Large intestine (tissue), 3 donors: ENCODE measurements around the gene ARHGEF16. TPM values are rescaled to one million over a fixed set of nuclear protein-coding genes. Genes with fewer than 3 reads are reported as not detected.

Experiments
- DNase-seq, 2 donors: peaks; one replicate each; pipeline versions ENCODE4 v3.0.0 to v3.0.0-alpha.2; 2013
- H3K27ac ChIP-seq: one replicate; pipeline ENCODE4 v1.5.1; 2013; ENCODE audit warnings: low read length
- H3K27me3 ChIP-seq: 2 replicates; pipeline ENCODE4 v1.6.1; 2013; ENCODE audit warnings: low read length; ENCODE audit not compliant: control insufficient read depth, insufficient read depth
- H3K36me3 ChIP-seq: 2 replicates; pipeline ENCODE4 v1.6.1; 2013; ENCODE audit warnings: low read length; ENCODE audit not compliant: control insufficient read depth, insufficient read depth
- H3K4me1 ChIP-seq: one replicate; pipeline ENCODE4 v1.6.1; 2013; ENCODE audit warnings: low read length; ENCODE audit not compliant: control insufficient read depth, insufficient read depth
- H3K4me3 ChIP-seq: one replicate; pipeline ENCODE4 v1.5.1; 2013; ENCODE audit warnings: low read length
- H3K9me3 ChIP-seq: one replicate; pipeline ENCODE4 v1.6.1; 2013; ENCODE audit warnings: mild to moderate bottlenecking, low read depth, low read length, moderate library complexity; ENCODE audit not compliant: control insufficient read depth
- WGBS: methylation state at CpG from one replicate; pipeline ENCODE4 v1.1.5; 2013; ENCODE audit warnings: low lambda C conversion rate; ENCODE audit not compliant: insufficient coverage; 5-methylcytosine and 5-hydroxymethylcytosine counted together
- polyA plus RNA-seq: library from polyadenylated mRNA; unstranded; fragments of 120-200 nt; gene quantifications from one replicate; pipeline ENCODE4 v1.2.1, GENCODE V29; 2013

The ARHGEF16 gene
- polyA plus RNA-seq, 1 donor = 39.7 TPM

DNA sequence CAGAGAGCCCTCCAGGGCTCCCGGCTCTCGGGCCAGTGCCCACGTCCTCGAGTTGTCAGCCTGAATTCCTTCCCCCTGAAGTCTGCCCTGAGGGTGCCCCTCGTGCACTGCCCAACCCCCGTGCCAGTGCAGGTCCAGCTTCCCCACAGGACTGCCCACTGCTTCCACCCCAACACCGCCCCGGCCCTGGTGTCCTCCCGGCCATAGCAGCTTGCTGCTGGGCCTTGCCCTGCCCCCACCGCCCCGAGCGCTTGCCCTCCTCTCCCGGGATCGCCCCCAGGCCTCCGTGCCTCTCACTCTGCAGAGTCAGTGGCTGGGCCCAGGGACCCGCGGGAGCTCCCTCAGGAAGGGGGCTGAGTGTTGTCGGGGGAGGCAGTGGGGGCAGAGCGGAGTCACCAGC is 24.1 kb upstream of the ARHGEF16 start:
- H3K9me3 ChIP-seq = no peaks in the 10 kb centered on the region
- H3K4me3 ChIP-seq = no peak overlapping the region
- DNase-seq = no peak
- H3K4me1 ChIP-seq = no peaks in the 10 kb centered on the region
- H3K36me3 ChIP-seq = peaks cover 13% of the 10 kb centered on the region
- no peaks in the 10 kb centered on the region for H3K27me3 ChIP-seq
- H3K27ac ChIP-seq = no peak overlapping the region
- no CpG with 5 or more reads among the region's 19 CpGs for WGBS

DNA sequence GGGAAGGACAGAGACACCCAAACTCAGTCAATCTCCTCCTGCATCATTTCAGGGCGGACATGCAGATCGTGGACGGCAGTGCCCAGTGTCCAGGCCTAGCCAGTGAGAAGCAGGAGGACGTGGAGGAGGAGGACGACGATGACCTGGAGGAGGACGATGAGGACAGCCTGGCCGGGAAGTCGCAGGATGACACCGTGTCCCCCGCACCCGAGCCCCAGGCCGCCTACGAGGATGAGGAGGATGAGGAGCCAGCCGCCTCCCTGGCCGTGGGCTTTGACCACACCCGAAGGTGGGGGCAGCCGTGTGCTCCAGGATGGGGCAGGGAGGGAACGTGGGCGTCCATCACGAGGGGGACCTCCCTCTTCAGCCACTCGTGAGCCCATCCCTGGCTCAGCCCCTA is 23.6 kb upstream of the ARHGEF16 start:
- Histone ChIP-seq H3K27me3 (no peaks in the 10 kb centered on the region), H3K4me3 (no peak overlapping the region), H3K27ac (no peak overlapping the region), H3K4me1 (no peaks in the 10 kb centered on the region), H3K9me3 (no peaks in the 10 kb centered on the region), H3K36me3 (peaks cover 12% of the 10 kb centered on the region)
- no CpG with 5 or more reads among the region's 22 CpGs for WGBS
- no peak for DNase-seq

- H3K9me3 ChIP-seq = no peaks in the 10 kb centered on the region
- no peak for DNase-seq
- no peak overlapping the region for H3K27ac ChIP-seq
- no peaks in the 10 kb centered on the region for H3K4me1 ChIP-seq
- peaks cover 8% of the 10 kb centered on the region for H3K36me3 ChIP-seq
- H3K4me3 ChIP-seq = no peak overlapping the region
- no peaks in the 10 kb centered on the region for H3K27me3 ChIP-seq
- WGBS = no CpG with 5 or more reads among the region's 12 CpGs
Observed at GRCh38 chr1:3431266-3431665, 23.2 kb upstream of the ARHGEF16 start.

GRCh38 chr1:3431686-3432085 is 22.8 kb upstream of the ARHGEF16 start:
- DNase-seq = no peak

DNA sequence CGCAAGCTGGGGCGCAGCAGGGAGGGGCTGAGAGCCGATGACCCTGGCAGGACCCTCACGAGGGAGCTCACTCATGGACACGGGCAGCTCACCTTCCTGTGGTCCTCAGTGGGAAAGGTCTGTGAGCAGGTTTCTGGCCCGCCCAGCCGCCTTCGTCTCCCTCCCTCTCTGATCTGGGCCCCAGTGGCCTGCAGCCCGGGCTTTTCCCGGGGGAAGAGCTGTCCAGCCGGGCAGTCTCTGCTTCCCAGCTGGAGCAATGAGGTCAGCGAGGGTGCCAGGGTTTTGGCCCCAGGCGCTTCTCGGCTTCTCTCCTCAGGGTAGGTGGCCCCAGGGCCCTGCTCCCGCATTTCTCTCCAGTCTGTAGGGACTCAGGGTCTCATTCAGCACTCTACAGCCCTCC is 22.2 kb upstream of the ARHGEF16 start:
- no peaks in the 10 kb centered on the region for H3K4me1 ChIP-seq
- no peak overlapping the region for H3K4me3 ChIP-seq
- H3K27ac ChIP-seq = no peak overlapping the region
- H3K27me3 ChIP-seq = no peaks in the 10 kb centered on the region
- no CpG with 5 or more reads among the region's 15 CpGs for WGBS
- no peaks in the 10 kb centered on the region for H3K36me3 ChIP-seq
- DNase-seq = no peak
- H3K9me3 ChIP-seq = no peaks in the 10 kb centered on the region

More at GRCh38 chr1:3431686-3432085, 22.8 kb upstream of the ARHGEF16 start:
- Histone ChIP-seq H3K4me3 (no peak overlapping the region), H3K36me3 (peaks cover 5% of the 10 kb centered on the region), H3K27ac (no peak overlapping the region), H3K4me1 (no peaks in the 10 kb centered on the region), H3K27me3 (no peaks in the 10 kb centered on the region), H3K9me3 (no peaks in the 10 kb centered on the region)
- no CpG with 5 or more reads among the region's 17 CpGs for WGBS

GRCh38 chr1:3433076-3433475 is 21.4 kb upstream of the ARHGEF16 start:
- H3K4me3 ChIP-seq = no peak overlapping the region
- no CpG with 5 or more reads among the region's 14 CpGs for WGBS
- H3K36me3 ChIP-seq = no peaks in the 10 kb centered on the region
- no peaks in the 10 kb centered on the region for H3K4me1 ChIP-seq
- no peaks in the 10 kb centered on the region for H3K27me3 ChIP-seq
- H3K9me3 ChIP-seq = no peaks in the 10 kb centered on the region
- no peak overlapping the region for H3K27ac ChIP-seq
- DNase-seq = no peak

GRCh38 chr1:3433596-3434320 is 20.7 kb upstream of the ARHGEF16 start:
- WGBS = 71% methylated on average over 1 of the region's 31 CpGs

GRCh38 chr1:3434406-3435110 is 19.9 kb upstream of the ARHGEF16 start:
- Histone ChIP-seq H3K9me3 (no peaks in the 10 kb centered on the region), H3K4me1 (no peaks in the 10 kb centered on the region), H3K36me3 (no peaks in the 10 kb centered on the region), H3K4me3 (no peak overlapping the region), H3K27me3 (no peaks in the 10 kb centered on the region), H3K27ac (no peak overlapping the region)
- no peak for DNase-seq
- 100% methylated on average over 1 of the region's 40 CpGs for WGBS

More at GRCh38 chr1:3433596-3434320, 20.7 kb upstream of the ARHGEF16 start:
- no peaks in the 10 kb centered on the region for H3K4me1 ChIP-seq
- no peak overlapping the region for H3K4me3 ChIP-seq
- no peak overlapping the region for H3K27ac ChIP-seq
- H3K27me3 ChIP-seq = no peaks in the 10 kb centered on the region
- no peak for DNase-seq
- H3K36me3 ChIP-seq = no peaks in the 10 kb centered on the region
- H3K9me3 ChIP-seq = no peaks in the 10 kb centered on the region

- Histone ChIP-seq H3K27me3 (peaks cover 3% of the 10 kb centered on the region), H3K27ac (no peak overlapping the region), H3K4me1 (no peaks in the 10 kb centered on the region), H3K9me3 (no peaks in the 10 kb centered on the region), H3K4me3 (no peak overlapping the region), H3K36me3 (no peaks in the 10 kb centered on the region)
- DNase-seq = no peak
- no CpG with 5 or more reads among the region's 21 CpGs for WGBS
Observed at GRCh38 chr1:3435666-3436065, 18.8 kb upstream of the ARHGEF16 start.

GRCh38 chr1:3436451-3436850 is 18.0 kb upstream of the ARHGEF16 start:
- no peaks in the 10 kb centered on the region for H3K36me3 ChIP-seq
- H3K4me3 ChIP-seq = no peak overlapping the region
- no CpG with 5 or more reads among the region's 11 CpGs for WGBS
- DNase-seq = no peak
- no peaks in the 10 kb centered on the region for H3K9me3 ChIP-seq
- H3K4me1 ChIP-seq = no peaks in the 10 kb centered on the region
- H3K27me3 ChIP-seq = peaks cover 8% of the 10 kb centered on the region
- H3K27ac ChIP-seq = no peak overlapping the region
